NCI-H2227 treated with DMSO at 0.1 percent for 48 hours (cell line): ENCODE data around the gene APAF1.
A peak's percentile ranks its signal among the peaks of the same experiment; 100 is the strongest.
"Not testable (repeated sequence)": the region's sequence is repeated elsewhere in the genome, so short reads cannot be mapped to it uniquely, and the experiment has no call there.

ENCODE experiments used
- DNase-seq: peaks from one replicate; lab custom pipeline; 2025; lab: John Stamatoyannopoulos, UW

Gene APAF1, protein sequence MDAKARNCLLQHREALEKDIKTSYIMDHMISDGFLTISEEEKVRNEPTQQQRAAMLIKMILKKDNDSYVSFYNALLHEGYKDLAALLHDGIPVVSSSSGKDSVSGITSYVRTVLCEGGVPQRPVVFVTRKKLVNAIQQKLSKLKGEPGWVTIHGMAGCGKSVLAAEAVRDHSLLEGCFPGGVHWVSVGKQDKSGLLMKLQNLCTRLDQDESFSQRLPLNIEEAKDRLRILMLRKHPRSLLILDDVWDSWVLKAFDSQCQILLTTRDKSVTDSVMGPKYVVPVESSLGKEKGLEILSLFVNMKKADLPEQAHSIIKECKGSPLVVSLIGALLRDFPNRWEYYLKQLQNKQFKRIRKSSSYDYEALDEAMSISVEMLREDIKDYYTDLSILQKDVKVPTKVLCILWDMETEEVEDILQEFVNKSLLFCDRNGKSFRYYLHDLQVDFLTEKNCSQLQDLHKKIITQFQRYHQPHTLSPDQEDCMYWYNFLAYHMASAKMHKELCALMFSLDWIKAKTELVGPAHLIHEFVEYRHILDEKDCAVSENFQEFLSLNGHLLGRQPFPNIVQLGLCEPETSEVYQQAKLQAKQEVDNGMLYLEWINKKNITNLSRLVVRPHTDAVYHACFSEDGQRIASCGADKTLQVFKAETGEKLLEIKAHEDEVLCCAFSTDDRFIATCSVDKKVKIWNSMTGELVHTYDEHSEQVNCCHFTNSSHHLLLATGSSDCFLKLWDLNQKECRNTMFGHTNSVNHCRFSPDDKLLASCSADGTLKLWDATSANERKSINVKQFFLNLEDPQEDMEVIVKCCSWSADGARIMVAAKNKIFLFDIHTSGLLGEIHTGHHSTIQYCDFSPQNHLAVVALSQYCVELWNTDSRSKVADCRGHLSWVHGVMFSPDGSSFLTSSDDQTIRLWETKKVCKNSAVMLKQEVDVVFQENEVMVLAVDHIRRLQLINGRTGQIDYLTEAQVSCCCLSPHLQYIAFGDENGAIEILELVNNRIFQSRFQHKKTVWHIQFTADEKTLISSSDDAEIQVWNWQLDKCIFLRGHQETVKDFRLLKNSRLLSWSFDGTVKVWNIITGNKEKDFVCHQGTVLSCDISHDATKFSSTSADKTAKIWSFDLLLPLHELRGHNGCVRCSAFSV (N-terminal part only)

DNA sequence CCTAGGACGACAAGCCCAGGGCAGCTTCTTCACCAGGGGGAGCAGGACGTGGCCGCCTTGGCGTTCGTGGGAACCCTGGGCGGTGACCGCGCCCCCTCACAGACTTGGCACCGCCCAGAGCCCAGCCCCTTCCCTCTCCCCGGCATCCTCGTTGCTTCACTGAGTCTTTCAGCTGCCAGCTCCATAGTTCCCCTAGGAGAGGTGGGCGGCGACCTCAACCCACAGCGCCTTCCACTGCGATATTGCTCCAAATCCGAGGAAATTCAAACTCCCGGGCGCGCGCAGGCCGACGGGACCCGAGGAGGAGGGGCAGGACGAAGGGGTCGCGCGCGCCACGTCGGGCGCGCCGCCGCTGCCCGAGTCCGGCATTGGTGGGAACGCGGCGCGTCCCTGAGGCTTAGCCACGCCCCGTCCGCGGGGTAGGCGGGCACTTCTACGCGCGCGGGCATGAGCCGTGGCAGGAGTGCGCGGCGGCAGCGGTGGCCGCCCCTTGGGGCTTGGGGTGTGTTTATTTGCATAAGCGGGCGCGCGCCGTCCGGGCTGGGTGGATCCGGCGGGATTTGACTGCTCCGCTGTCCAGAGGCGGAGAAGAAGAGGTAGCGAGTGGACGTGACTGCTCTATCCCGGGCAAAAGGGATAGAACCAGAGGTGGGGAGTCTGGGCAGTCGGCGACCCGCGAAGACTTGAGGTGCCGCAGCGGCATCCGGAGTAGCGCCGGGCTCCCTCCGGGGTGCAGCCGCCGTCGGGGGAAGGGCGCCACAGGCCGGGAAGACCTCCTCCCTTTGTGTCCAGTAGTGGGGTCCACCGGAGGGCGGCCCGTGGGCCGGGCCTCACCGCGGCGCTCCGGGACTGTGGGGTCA lies at the start of gene APAF1, which contains the start of gene IKBIP:
Gene APAF1, plus strand, starts transcription at position 579 of the 860 bp plus-strand sequence. CDS start 3,070 bp downstream, outside the sequence.
Gene IKBIP, minus strand, starts transcription at position 77 of the 860 bp plus-strand sequence. CDS start 87 bp downstream, outside the sequence.
- peak; percentile 95 for DNase-seq

DNA sequence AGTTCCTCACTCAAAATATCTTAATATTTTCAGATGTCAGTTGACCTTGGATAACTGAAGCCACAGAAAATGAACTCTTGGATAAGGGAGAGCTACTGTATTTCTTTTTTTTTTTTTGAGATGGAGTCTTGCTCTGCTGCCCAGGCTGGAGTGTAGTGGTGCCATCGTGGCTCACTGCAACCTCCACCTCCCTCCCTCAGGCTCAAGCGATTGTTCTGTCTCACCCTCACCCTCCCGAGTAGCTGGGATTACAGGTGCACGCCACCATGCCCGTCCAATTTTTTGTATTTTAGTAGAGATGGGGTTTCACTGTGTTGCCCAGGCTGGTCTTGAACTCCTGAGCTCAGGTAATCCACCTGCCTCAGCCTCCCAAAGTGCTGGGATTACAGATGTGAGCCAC lies 47.8 kb upstream of the APAF1 start:
- not testable (repeated sequence) for DNase-seq

DNA sequence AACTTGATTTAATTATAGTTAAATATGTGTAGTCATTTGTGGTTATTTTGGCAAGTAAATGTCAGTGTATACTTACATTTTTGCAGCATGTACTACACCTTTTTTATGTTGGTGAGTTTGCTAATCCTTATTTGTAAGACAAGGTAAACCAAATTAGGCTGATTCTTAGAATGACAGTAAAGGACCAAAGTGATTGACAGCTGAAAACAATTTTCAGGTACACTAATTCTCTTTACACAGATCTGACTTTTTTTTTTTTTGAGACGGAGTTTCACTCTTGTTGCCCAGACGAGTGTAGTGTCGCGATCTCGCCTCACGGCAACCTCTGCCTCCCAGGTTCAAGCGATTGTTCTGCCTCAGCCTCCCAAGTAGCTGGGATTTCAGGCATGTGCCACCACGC lies 43.2 kb upstream of the APAF1 start:
- DNase-seq: no peak

DNA sequence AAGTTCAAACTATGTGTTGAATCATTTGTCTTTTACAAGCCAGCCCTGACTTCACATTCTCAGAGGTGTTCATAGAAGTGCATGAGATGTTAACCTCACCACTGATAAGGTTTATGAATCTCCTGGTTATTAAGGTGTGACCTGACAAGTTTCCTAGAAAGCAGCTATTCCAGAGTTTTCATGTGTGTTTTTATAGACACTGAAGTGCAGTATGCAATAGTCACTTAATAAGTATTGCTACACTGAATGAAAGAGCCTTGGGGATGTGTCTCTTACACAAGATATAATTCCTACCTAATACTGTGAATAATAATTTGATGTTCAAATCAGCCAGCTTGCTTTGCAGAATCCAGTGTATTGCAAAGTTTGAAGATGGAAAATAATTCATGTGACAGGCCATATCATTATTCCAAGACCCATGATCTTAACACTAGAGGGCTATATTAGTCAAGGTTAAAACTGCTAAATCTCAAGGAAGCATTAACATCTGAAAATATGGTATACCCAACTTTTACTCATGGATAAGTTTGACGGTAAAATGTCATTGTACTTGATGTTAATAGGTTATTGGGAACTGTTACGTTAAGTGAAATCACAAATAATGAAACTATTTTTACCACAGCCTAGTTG lies 38.6 kb upstream of the APAF1 start:
- no peak for DNase-seq

DNA sequence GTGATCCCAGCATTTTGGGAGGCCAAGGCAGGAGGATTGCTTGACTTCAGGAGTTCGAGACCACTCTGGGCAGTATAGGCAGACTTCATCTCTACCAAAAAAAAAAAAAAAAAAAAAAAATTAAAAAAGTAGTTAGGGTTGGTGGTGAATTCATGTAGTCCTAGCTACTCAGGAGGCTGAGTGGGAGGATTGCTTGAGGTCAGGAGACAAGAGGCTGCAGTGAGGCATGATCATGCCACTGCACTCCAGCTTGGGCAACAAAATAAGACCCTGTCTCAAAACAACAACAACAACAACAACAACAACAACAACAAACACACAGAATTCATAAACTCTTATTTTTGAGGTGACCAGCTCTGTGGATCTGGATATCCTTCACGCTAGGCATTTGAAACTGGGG lies 34.5 kb upstream of the APAF1 start:
- no peak for DNase-seq

DNA sequence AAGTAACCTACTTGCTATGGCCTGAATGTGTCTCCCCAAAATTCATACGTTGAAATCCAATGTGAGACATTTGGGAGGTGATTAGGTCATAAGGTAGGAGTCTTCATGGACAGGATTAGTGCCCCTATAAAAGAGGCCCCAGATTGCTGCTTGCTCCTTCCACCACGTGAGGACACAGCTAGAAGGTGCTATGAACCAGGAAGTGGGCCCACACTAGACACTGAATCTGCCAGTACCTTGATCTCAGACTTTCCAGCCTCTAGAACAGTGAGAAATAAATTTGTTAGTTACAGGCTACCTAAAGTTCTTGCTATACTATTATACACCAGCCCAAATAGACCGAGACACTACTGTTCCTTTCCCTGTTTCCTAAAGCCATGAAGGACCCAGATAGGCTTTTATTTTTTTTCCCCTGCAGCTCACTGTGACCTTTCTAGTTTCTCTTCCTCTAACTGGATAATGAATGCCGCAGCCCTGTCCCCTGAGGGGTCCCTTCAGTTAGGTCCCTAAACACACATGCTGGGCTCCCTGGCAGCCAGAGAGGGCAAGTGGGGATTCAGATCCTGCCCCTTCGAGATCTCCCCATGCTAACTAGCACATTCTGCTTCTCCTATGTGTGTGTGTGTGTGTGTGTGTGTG lies 32.3 kb upstream of the APAF1 start:
- DNase-seq: no peak

DNA sequence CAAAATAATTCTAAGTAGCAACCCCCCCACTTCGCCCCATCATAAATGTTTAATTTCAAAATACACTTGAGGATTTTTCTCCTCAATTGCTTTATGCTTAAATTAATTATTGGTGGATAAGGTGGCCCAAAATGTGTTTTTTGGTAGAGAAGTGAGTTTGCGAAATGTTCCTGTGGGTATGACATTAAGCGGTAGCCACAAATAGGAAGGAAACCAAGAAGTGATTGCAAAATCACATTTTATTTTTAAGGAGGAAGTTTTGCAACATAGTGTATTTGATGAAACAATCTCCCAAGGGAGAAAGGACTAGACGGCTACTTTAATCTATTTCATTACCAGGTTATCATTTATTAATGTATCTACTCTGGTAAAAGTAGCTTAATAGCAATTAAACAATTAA lies 26.1 kb upstream of the APAF1 start:
- DNase-seq: no peak

DNA sequence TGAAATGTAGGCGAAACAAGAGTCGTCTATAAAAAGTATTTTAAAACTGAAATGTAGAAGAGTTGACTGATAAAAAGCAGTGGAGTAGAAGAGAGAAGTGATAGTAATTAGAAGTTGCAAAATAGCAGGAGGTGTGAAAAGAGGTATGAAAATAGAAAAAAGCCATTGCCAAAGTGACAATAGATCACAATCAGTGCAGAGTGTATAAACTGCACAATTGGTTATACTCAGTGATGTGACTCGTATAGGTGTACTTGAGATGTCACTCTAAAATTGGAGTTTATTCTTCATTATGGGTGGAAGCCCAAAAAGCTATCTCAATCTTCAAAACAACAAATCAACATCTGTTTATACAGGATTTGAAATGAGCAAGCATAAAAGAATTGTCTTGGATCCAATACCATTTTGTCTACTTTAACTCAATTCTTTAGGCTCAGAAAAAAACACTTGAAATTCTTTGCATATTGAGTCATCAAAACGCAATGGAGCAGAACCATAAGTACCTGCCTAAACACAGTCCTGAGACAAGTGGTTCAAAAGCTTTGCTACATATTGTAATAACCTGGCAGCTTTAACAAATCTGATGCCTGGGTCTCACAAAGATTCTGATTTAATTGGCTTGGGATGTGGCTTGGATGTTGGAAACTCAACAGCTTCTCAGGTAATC lies 9.3 kb upstream of the APAF1 start:
- peak; percentile 31 for DNase-seq

DNA sequence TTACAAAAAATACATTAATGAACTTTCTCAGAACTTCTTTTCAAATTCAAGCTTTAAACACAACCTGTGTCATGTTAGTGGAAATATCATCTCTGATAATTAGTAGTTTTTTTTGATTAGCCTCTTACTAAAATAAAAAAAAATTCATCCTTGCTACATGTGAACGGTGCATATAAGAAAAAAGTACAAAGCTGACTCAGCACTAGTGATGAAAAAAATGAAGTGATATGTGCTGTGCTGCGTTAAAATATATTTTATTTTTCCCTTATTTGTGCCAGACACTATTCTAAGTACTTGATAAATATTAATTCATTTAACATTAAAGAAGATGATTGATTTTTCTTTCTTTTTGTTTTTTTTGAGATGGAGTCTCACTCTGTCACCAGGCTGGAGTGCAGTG lies 8.0 kb upstream of the APAF1 start:
- no peak for DNase-seq

DNA sequence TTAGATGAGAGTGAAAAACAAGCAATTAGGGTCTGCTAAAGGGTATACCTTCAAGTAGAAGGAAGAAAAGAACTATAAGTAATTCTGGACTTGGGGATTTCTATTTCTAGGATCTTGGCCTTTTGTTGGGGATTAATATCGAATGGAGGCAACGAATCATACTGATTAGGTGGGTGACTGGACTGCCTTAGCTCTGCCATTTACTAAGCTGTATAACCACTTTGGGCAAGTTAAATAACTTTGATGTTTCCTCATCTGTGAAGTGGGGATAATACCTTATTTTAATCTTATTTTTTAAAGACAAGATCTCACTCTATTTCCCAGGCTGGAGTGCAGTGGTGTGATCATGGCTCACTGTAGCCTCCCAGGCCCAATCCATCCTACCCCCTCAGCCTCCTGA lies 7.1 kb upstream of the APAF1 start:
- no peak for DNase-seq

DNA sequence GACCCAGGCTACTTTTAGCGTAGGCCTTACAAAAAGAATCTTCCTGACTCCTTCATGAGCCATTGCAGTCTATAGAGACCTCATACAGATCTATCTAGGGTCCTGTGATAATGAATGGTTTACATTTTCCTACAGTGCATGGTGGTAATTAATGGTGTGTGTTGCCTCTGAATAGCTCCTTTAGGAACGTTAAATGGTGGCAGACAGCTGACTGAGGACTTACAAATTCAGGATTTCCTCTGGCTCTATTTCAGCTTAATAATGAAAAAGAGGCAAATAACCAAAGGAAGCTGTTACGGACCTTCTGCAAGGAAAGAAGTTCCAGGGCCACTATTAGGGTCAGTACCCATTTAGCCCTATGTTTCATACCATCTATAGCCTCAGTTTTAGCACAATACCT lies 5.6 kb upstream of the APAF1 start:
- peak; percentile 28 for DNase-seq

DNA sequence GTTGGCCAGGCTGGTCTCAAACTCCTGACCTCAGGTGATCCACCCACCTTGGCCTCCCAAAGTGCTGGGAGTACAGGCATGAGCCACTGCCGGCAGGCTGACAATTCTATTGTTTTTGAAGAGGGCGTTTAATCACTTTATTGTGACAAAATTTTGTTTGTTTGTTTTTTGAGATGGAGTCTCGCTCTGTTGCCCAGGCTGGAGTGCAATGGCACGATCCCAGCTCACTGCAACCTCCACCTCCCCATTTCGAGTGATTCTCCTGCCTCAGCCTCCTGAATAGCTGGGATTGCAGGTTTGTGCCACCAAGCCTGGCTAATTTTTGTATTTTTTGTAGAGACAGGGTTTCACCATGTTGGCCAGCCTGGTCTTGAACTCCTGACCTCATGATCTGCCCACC lies 2.3 kb upstream of the APAF1 start:
- DNase-seq: not testable (repeated sequence)

DNA sequence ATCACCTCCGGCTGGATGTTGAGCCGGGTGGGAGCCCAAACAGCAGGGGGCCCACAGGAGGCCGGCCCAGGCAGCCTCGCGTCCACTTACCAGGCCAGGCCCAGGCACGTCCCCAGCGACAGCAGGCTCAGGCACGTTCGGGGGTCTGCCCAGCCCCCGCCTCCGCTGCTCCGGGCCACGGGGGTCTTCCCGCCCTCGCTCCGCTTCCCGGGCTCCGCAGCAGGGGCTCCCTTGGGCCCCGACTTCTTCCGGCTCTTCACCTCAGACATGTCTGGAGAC lies 718 bp upstream of the APAF1 start:
- no peak for DNase-seq

DNA sequence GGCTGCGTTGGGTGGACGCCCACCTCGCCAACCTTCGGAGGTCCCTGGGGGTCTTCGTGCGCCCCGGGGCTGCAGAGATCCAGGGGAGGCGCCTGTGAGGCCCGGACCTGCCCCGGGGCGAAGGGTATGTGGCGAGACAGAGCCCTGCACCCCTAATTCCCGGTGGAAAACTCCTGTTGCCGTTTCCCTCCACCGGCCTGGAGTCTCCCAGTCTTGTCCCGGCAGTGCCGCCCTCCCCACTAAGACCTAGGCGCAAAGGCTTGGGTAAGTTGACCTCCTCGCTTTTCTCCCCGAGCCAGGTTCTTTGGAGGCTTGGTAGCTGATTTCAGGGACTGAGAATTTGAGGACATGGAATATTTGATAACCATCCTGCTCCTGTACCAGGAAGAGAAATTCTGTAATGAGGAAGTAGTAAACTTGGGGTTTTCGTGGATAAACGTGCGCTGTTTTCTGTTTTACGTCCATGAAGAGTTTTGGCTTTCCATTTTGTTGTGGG lies 530 bp downstream of the APAF1 start:
- DNase-seq: no peak

DNA sequence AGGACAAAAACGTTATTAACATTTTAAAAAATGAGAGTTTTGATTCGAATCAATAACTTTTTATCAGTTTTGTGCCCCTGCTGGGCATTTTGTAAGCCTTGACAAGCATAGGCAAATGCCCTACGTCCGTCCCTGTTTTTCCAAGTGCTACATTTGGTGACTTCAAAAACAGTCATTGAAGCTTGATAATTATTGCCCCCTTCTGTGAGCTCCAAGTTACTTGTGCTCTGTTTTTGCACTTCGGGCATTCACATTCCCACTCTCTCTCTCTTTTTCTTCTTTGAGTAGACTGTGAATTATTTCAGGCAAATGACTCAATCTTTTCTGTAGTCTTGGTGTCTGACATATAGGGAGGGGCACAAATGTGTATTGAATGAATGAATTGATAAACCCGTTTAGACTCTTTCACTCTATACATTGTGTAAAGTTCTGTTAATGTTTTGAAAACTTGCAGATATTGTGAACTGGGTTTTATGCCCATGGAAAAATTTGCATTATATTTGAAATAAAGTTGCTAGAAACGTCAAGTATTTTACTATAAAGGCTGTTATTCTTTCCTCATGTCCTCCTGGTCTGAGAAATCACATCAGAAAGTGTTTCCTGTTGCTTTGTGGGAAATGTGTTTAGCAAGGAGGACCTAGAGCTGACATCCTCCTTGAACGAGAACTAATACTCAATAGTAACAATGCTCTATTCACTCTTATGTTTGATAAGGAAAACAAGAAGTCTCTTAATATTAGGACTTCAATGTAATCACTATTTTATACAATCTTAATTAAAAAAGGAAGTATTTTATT lies 1.4 kb downstream of the APAF1 start:
- no peak for DNase-seq

DNA sequence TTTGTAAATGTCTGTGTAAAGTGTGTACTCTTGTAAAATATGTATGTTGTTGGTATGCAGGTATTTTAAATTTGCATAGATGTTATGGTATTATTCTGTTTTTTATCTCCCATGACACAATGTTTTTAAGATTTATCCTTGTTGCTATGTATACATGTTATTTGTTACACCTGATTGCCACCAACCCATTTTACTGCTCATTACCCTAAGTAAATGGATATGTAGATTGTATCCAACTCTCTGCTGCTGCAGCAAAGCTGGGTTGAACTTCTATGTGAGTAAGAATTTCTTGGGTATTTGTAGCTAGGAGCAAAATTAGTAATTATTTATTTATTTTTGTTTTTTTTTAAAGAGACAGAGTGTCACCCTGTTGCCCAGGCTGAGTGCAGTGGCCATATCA lies 6.2 kb downstream of the APAF1 start:
- no peak for DNase-seq

DNA sequence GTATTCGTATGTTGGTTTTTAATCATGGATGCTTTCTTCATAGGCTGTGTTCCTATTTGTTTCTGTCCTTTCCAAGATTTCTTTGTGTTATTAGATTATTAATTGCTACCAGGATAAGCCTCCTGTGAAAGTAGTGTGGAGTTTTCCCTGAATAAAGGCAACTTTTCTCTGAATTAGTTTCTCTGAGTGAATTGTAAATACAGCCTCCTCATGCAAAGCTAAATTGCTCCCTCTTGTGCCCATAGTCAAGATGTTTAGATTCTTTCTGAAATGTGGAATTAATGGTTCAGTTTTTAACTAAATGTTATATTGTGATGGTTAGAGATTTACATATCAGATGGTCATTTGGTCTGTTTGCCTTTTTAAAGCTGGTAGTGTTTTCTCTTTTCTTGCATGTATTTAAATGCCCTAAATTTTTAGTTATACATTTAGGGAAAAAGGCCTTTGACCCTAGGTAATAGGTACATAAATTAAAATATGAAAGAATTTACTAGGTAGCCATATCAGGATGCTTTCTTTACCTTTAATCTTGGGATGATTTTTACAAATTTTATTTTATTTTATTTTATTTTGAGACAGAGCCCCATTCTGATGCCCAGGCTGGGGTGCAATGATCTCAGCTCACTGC lies 8.9 kb downstream of the APAF1 start:
- DNase-seq: peak; percentile 34

DNA sequence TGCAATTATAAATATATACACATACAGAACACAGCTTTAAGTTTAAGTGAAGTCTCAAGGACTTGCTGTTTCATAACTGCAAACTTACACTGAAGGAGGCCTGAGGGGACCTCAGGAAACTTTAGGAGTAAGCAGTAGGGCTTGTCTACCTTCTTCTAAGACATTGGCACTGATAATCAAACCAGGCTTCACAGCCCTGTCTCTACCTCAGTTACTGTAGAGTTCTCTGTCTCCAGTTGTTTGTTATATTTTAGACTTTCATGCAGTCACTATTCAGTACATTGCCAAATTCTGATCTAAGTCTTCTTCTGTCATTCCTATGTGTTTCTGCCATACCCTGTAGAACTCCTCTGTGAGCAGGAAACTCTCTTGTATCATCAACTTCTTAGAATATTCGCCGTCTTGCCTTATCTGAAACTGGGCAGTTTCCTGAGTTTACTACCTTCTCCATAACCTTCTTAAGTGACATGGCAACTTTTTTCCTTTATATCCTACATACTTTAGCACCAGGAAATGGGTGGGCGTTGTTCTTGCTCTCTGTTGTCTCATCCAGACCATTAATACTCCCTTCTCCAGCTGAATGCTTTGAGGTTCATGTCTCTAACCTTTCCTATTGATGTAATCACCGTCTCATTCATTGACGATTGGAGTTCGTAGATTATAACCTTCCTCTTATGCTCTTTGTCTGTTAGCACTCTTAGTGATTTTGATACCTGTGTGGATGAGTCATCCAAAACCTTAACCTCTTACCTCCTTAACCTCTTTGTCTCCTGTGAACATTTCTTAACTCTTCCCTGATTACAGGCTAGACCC lies 11.4 kb downstream of the APAF1 start:
- DNase-seq: peak; percentile 60
